Measurements from ENCODE around the gene PCBP3. TPM values are rescaled to one million over a fixed set of nuclear protein-coding genes. Genes with fewer than 3 reads are reported as not detected.

PCBP3 gene
- total and polyA plus RNA-seq, 2 donors from 2014 or later = 2.3 to 5.4 TPM

DNA sequence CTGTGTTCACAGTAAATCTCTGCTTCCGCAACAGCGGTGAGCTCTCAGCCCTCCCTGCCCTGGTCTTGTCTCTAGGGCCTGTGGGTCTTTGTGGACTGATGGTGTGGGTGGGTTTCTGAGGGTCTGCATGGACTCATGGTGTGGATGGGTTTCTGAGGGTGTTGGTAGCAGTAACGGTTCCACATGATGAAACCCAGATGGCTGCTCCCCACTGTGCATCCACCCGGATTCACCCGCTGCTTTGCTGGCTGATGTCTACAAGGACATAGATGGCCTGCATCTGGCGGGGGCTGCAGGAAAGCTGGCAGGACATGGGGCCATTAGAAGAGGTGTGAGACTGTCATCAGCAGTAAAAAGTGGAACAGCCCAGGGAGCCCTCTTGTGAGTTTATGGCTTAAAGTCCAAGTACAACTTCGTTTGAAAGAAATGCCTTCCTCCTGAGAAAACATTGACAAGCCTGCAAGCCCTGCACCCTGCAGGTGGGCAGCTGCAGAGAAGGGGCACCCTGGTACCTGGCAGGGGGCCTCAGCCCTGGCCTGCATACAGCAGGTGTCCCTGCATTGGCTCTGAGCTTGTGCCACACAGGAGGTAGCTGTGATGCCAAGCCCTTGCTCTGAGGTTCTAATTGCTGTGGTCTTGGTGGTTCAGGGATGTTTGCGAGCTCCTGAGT, 181.2 kb downstream of the PCBP3 start:
- DNase-seq (peak in 2 of 5 donors; percentile 10 to 36), FAIRE-seq (no peak)
- H3K27ac ChIP-seq (ENCODE audit: low read depth in 2 of 2, low read length in 2 of 2) = no peak overlapping the region
- no peaks in the 10 kb centered on the region for H3K27me3 ChIP-seq (ENCODE audit: control insufficient read depth, insufficient read depth, low read length)
- intact Hi-C loops (cut with DNase I) = loop anchor here (5.0 kb wide), 1 partner anchor 267 kb away; no protein-coding TSS in a partner anchor
- no peaks in the 10 kb centered on the region for H3K4me1 ChIP-seq (ENCODE audit: control insufficient read depth in 2 of 3, insufficient read depth in 2 of 3, low read depth in 1 of 3, low read length in 3 of 3)
- no peaks in the 10 kb centered on the region for H3K9me3 ChIP-seq (ENCODE audit: control insufficient read depth in 2 of 3, insufficient read depth in 1 of 3, low read length in 3 of 3)
- H3K4me3 ChIP-seq (ENCODE audit: low read length in 3 of 3) = no peak overlapping the region
- no peak for TF ChIP-seq CTCF (IDR thresholded peaks at IDR 0.05; ENCODE audit: borderline replicate concordance, extremely low read depth, insufficient read depth)
- no peak overlapping the region for H3K9ac ChIP-seq (ENCODE audit: low read length in 3 of 3)
- no peaks in the 10 kb centered on the region for H3K36me3 ChIP-seq (ENCODE audit: control insufficient read depth in 2 of 3, insufficient read depth in 3 of 3, low read length in 3 of 3)

- DNase-seq = peak in 2 of 5 donors; percentile 27 to 43
- TF ChIP-seq CTCF (IDR thresholded peaks at IDR 0.05; ENCODE audit: borderline replicate concordance, extremely low read depth, insufficient read depth) = no peak
- Histone ChIP-seq H3K27me3 (ENCODE audit: control insufficient read depth, insufficient read depth, low read length) (no peaks in the 10 kb centered on the region), H3K9ac (ENCODE audit: low read length in 3 of 3) (no peak overlapping the region), H3K4me3 (ENCODE audit: low read length in 3 of 3) (no peak overlapping the region), H3K27ac (ENCODE audit: low read depth in 2 of 2, low read length in 2 of 2) (no peak overlapping the region), H3K36me3 (ENCODE audit: control insufficient read depth in 2 of 3, insufficient read depth in 3 of 3, low read length in 3 of 3) (no peaks in the 10 kb centered on the region), H3K4me1 (ENCODE audit: control insufficient read depth in 2 of 3, insufficient read depth in 2 of 3, low read depth in 1 of 3, low read length in 3 of 3) (no peaks in the 10 kb centered on the region), H3K9me3 (ENCODE audit: control insufficient read depth in 2 of 3, insufficient read depth in 1 of 3, low read length in 3 of 3) (no peaks in the 10 kb centered on the region)
- intact Hi-C loops (cut with DNase I) = no loop called here
- FAIRE-seq = no peak
Observed at GRCh38 chr21:45825219-45825618, 181.7 kb downstream of the PCBP3 start.

DNA sequence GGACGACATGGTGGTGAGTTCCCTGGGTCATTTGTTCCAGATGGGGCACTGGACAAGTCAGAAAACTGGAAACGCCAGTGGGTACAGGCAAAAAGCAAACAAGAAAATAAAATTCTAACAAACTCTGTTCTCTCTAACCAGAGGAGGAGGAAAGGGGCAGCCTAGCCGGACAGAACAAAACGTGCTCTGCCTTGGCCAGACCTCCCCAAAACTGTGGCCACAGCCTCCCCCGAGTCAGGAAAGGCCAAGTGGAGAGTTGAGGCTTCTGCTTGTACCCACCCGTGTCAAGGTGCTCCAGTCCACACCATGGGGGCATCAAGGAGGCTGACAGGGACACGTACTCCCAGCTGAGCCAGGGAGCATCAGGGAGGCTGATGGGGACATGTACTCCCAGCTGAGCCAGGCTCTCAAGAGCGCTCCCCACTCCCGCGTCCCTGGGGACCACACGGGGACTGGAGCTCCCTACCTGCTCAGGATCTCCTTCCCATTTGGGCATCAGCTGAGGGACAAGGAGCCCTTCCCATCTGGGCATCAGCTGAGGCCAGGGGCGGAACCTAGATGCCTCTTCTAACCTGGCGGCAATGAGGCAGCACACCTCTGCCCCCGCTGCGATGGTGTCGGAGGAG, 183.3 kb downstream of the PCBP3 start:
- FAIRE-seq = no peak

More for the DNA sequence above, 183.3 kb downstream of the PCBP3 start:
- intact Hi-C loops (cut with DNase I) = no loop called here
- H3K36me3 ChIP-seq (ENCODE audit: control insufficient read depth in 2 of 3, insufficient read depth in 3 of 3, low read length in 3 of 3) = no peaks in the 10 kb centered on the region
- no peak overlapping the region for H3K4me3 ChIP-seq (ENCODE audit: low read length in 3 of 3)
- no peaks in the 10 kb centered on the region for H3K4me1 ChIP-seq (ENCODE audit: control insufficient read depth in 2 of 3, insufficient read depth in 2 of 3, low read depth in 1 of 3, low read length in 3 of 3)
- no peak overlapping the region for H3K27ac ChIP-seq (ENCODE audit: low read depth in 2 of 2, low read length in 2 of 2)
- no peak overlapping the region for H3K9ac ChIP-seq (ENCODE audit: low read length in 3 of 3)
- H3K9me3 ChIP-seq (ENCODE audit: control insufficient read depth in 2 of 3, insufficient read depth in 1 of 3, low read length in 3 of 3) = no peaks in the 10 kb centered on the region
- no peaks in the 10 kb centered on the region for H3K27me3 ChIP-seq (ENCODE audit: control insufficient read depth, insufficient read depth, low read length)
- no peak for TF ChIP-seq CTCF (IDR thresholded peaks at IDR 0.05; ENCODE audit: borderline replicate concordance, extremely low read depth, insufficient read depth)
- DNase-seq = peak in 1 of 5 donors; percentile 1

Data from kidney (tissue), 14 donors.